Lung (tissue), 12 donors: ENCODE data around the gene SCGB1D1. TPM values are rescaled to one million over a fixed set of nuclear protein-coding genes. Genes with fewer than 3 reads are reported as not detected.
"Not testable (repeated sequence)": the region's sequence is repeated elsewhere in the genome, so short reads cannot be mapped to it uniquely, and the experiment has no call there.

ENCODE experiments used
- ATAC-seq: fragments of 200-7000 bp; cut with Tn5 transposase; one replicate; pipeline ENCODE4 v1.9.1; 2020; ENCODE audit warnings: moderate number of reproducible peaks; ENCODE audit not compliant: insufficient read depth, low FRiP score
- DNase-seq, 3 donors: peaks; one replicate each; pipeline ENCODE4 v3.0.0-alpha.2; 2013 to 2017
- H3K27ac ChIP-seq, 2 donors: one replicate each; pipeline ENCODE4 v1.5.1; 2013; ENCODE audit warnings: mild to moderate bottlenecking in 2 of 2, moderate library complexity in 2 of 2, control low read depth in 1 of 2, inconsistent platforms in 1 of 2, low read depth in 1 of 2, low read length in 1 of 2
- H3K27me3 ChIP-seq, 3 donors: one replicate each; pipeline ENCODE4 v1.5.1; 2013; ENCODE audit warnings: low read length in 2 of 3; ENCODE audit not compliant: control insufficient read depth in 3 of 3, insufficient read depth in 3 of 3
- H3K36me3 ChIP-seq, 4 donors: one replicate each; pipeline ENCODE4 v1.5.1; 2013; ENCODE audit warnings: low read length in 4 of 4, mild to moderate bottlenecking in 1 of 4, moderate library complexity in 1 of 4; ENCODE audit not compliant: control insufficient read depth in 4 of 4, insufficient read depth in 4 of 4
- H3K4me1 ChIP-seq, 5 donors: one replicate each; pipeline ENCODE4 v1.5.1; 2013; ENCODE audit warnings: low read length in 5 of 5, mild to moderate bottlenecking in 2 of 5, moderate library complexity in 1 of 5; ENCODE audit not compliant: control insufficient read depth in 5 of 5, insufficient read depth in 5 of 5
- H3K4me3 ChIP-seq: one replicate; pipeline ENCODE4 v1.5.1; 2013; ENCODE audit warnings: mild to moderate bottlenecking, control low read depth, moderate library complexity
- H3K9ac ChIP-seq, 2 donors: one replicate each; pipeline ENCODE4 v1.5.1; 2013; ENCODE audit warnings: low read length in 2 of 2, control low read depth in 1 of 2; ENCODE audit not compliant: insufficient read depth in 1 of 2
- H3K9me3 ChIP-seq, 4 donors: one replicate each; pipeline ENCODE4 v1.5.1; 2013; ENCODE audit warnings: low read length in 3 of 4, mild to moderate bottlenecking in 1 of 4, moderate library complexity in 1 of 4; ENCODE audit not compliant: control insufficient read depth in 4 of 4, insufficient read depth in 3 of 4
- WGBS, 2 donors: extraction: QIAGEN DNeasy Blood & Tissue Kit; methylation state at CpG; one replicate each; pipeline ENCODE4 v1.1.7; 2013; 5-methylcytosine and 5-hydroxymethylcytosine counted together
- polyA plus RNA-seq, 2 donors: library from polyadenylated mRNA; stranded (reverse); fragments of 200-250 nt; gene quantifications; one replicate each; pipeline ENCODE4 v1.2.1, GENCODE V29; 2013
- total RNA-seq, 2 donors: library from RNA; depleted of rRNA in 1 of 2; stranded (reverse); fragments of >200 nt in 1 of 2; gene quantifications; one replicate each; pipeline ENCODE4 v1.2.1, GENCODE V29; 2014 to 2021
- TF ChIP-seq, protein P1 (sequence below): IDR thresholded peaks from 2 replicates; pipeline ENCODE4 v1.5.1; 2012; ENCODE audit warnings: mild to moderate bottlenecking; ENCODE audit errors: control extremely low read depth, extremely low read depth
- donor health status: control.
- donor health status: control.
- donor health status: Bipolar disorder and iron deficiency.
- donor health status: healthy.
- donor health status: DM: yes; HTN: yes; CAD: no.

SCGB1D1 gene
- total and polyA plus RNA-seq, 4 donors, result not detected

DNA sequence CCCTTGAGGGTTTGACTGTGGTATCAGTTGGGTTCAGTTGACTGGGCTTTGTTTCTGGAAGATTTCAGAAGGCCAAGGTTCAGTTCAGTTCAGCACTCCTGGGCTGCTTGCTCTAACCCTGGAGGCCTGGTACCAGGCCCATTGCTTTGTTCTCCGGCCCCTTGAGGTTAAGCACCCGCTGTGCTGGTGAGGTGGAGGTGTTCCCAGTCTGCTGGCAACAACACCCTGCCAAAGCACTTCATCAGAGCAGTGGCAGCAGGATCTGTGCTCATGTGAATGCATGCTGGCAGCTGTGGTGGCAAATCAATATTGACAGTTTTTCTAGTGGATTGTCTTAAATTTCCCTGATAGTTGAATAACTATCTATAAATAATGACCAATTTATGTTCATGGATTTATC, 3.8 kb upstream of the SCGB1D1 start:
- peaks cover 0 to 13% (median 0%) of the 10 kb centered on the region in 3 donors for H3K27me3 ChIP-seq
- TF ChIP-seq, protein P1, sequence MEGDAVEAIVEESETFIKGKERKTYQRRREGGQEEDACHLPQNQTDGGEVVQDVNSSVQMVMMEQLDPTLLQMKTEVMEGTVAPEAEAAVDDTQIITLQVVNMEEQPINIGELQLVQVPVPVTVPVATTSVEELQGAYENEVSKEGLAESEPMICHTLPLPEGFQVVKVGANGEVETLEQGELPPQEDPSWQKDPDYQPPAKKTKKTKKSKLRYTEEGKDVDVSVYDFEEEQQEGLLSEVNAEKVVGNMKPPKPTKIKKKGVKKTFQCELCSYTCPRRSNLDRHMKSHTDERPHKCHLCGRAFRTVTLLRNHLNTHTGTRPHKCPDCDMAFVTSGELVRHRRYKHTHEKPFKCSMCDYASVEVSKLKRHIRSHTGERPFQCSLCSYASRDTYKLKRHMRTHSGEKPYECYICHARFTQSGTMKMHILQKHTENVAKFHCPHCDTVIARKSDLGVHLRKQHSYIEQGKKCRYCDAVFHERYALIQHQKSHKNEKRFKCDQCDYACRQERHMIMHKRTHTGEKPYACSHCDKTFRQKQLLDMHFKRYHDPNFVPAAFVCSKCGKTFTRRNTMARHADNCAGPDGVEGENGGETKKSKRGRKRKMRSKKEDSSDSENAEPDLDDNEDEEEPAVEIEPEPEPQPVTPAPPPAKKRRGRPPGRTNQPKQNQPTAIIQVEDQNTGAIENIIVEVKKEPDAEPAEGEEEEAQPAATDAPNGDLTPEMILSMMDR, result no peak
- 46 to 74% methylated on average over 2 of the region's 2 CpGs for WGBS, 2 donors

DNA sequence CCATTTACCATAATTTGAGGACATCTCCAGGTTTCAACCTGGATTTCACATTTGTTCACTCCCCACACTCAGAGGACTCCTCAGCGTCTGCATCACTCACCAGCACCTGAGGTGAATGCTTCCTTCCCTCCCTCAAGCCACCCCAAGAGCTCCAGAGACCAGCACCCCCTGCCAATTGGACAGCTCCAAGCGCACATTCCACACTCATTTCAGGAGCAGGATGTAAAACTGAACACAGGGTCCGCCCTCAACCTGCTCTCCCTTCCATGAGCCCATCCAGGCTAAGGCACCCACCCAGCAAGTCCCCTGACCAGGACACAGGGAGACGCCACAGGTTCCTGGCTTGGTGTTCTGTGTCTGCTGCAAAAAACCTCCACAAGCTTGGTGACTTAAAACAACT, 3.9 kb downstream of the SCGB1D1 start:
- H3K4me3 ChIP-seq, result no peak overlapping the region
- no peak overlapping the region for H3K27ac ChIP-seq
- no peak overlapping the region for H3K9ac ChIP-seq
- H3K36me3 ChIP-seq, result no peaks in the 10 kb centered on the region
- H3K27me3 ChIP-seq, result peaks cover 0 to 19% (median 0%) of the 10 kb centered on the region in 3 donors
- TF ChIP-seq, protein P1, result no peak
- H3K4me1 ChIP-seq, result no peaks in the 10 kb centered on the region
- H3K9me3 ChIP-seq, result peaks cover 0 to 5% (median 0%) of the 10 kb centered on the region in 4 donors
- DNase-seq, result peak in 2 of 3 donors; percentile 13 to 23
- ATAC-seq, result no peak
- 67 to 73% methylated on average over 4 of the region's 4 CpGs for WGBS, 2 donors

More for the DNA sequence above, 3.8 kb upstream of the SCGB1D1 start:
- Histone ChIP-seq H3K27ac (no peak overlapping the region), H3K9ac (no peak overlapping the region), H3K4me3 (no peak overlapping the region), H3K9me3 (peaks cover 0 to 2% (median 0%) of the 10 kb centered on the region in 4 donors), H3K4me1 (no peaks in the 10 kb centered on the region), H3K36me3 (no peaks in the 10 kb centered on the region)
- ATAC-seq (no peak), DNase-seq (no peak)

DNA sequence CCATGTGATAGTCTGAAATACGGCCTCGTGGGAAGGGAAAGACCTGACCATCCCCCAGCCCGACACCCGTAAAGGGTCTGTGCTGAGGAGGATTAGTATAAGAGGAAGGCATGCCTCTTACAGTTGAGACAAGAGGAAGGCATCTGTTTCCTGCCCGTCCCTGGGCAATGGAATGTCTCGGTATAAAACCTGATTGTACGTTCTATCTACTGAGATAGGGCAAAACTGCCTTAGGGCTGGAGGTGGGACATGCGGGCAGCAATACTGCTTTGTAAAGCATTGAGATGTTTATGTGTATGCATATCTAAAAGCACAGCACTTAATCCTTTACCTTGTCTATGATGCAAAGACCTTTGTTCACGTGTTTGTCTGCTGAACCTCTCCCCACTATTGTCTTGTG, 5.0 kb downstream of the SCGB1D1 start:
- not testable (repeated sequence) for H3K9me3 ChIP-seq, ATAC-seq, H3K4me3 ChIP-seq, H3K9ac ChIP-seq, H3K4me1 ChIP-seq, H3K27ac ChIP-seq, DNase-seq, H3K36me3 ChIP-seq
- 10 to 15% methylated on average over 4 to 5 of the region's 9 CpGs for WGBS, 2 donors
- H3K27me3 ChIP-seq, result peaks cover 0 to 14% (median 0%) of the 10 kb centered on the region in 3 donors

DNA sequence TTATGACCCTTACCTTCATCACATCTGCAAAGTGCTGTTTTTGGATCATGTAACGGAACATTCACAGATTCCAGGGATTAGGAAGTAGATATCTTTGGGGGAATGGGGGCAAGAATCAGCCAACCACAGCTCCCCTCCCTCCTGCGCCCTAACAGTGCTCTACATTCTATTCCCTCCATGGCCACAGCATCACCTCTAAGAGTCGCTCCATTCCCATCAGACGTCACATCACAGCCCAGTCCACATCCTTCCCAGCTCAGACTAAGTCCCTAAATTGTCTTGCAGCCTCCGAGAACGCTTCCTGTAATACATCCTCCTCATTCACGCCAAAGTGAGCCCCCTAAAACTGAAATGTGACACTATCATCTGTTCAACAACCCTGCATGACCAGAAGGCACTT, 5.9 kb downstream of the SCGB1D1 start:
- Histone ChIP-seq H3K27me3 (peaks cover 0 to 8% (median 0%) of the 10 kb centered on the region in 3 donors), H3K9ac (no peak overlapping the region), H3K36me3 (no peaks in the 10 kb centered on the region), H3K4me3 (no peak overlapping the region), H3K4me1 (no peaks in the 10 kb centered on the region), H3K27ac (no peak overlapping the region), H3K9me3 (peaks cover 0 to 5% (median 0%) of the 10 kb centered on the region in 4 donors)
- DNase-seq, result no peak
- WGBS, 2 donors, result 52 to 64% methylated on average over 7 of the region's 7 CpGs
- TF ChIP-seq, protein P1, result no peak
- no peak for ATAC-seq

DNA sequence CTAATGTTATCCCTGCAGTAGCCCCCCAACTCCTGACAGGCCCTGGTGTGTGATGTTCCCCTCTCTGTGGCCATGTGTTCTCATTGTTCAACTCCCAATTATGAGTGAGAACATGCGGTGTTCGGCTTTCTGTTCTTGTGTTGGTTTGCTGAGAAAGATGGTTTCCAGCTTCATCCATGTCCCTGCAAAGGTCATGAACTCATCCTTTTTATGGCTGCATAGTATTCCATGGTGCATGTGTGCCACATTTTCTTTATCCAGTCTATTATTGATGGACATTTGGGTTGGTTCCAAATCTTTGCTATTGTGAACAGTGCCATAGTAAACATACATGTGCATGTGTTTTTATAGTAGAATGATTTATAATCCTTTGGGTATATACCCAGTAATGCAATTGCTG, 7.4 kb downstream of the SCGB1D1 start:
- H3K4me1 ChIP-seq, H3K9me3 ChIP-seq, H3K27ac ChIP-seq, H3K36me3 ChIP-seq, ATAC-seq, H3K27me3 ChIP-seq, H3K4me3 ChIP-seq, H3K9ac ChIP-seq, DNase-seq: not testable (repeated sequence)
- WGBS, 2 donors, result 71 to 96% methylated on average over 2 of the region's 2 CpGs
